Natural killer cell treated with Interleukin-12 subunit alpha and Interleukin-12 subunit beta and Interleukin-15 and Interleukin-18, amount 100 ng/mL, for 72 hours (primary cell): ENCODE results near the gene TEDDM1. TPM values are rescaled to one million over a fixed set of nuclear protein-coding genes. Genes with fewer than 3 reads are reported as not detected.

Experiments
- ATAC-seq, 2 donors: fragments of 150-1000 bp; cut with Tn5 transposase in 1 of 2; sonication (Bioruptor Pico), chemical (Tn5 transposase) in 1 of 2; 2 replicates each; pipeline ENCODE4 v1.10.0; 2021
- DNase-seq: peaks from one replicate; pipeline ENCODE4 v3.0.0; 2022; ENCODE audit warnings: low spot score
- H3K27ac Mint-ChIP-seq, 2 donors: 1 replicate in 1 of 2; 2 replicates in 1 of 2; pipeline ENCODE4 v1.8.0; 2022; ENCODE audit warnings: mixed read lengths in 2 of 2, mild to moderate bottlenecking in 1 of 2, moderate library complexity in 1 of 2
- H3K27me3 Mint-ChIP-seq, 2 donors: 1 replicate in 1 of 2; 2 replicates in 1 of 2; pipeline ENCODE4 v1.8.0; 2022; ENCODE audit warnings: mixed read lengths in 2 of 2
- H3K36me3 Mint-ChIP-seq: one replicate; pipeline ENCODE4 v1.8.0; 2022; ENCODE audit warnings: mixed read lengths
- H3K4me1 Mint-ChIP-seq, 2 donors: 1 replicate in 1 of 2; 2 replicates in 1 of 2; pipeline ENCODE4 v1.8.0; 2022; ENCODE audit warnings: low read depth in 2 of 2, mixed read lengths in 2 of 2, mild to moderate bottlenecking in 1 of 2
- H3K4me3 Mint-ChIP-seq: one replicate; pipeline ENCODE4 v1.8.0; 2022; ENCODE audit warnings: mixed read lengths
- H3K9me3 Mint-ChIP-seq: 2 replicates; pipeline ENCODE4 v1.8.0; 2022; ENCODE audit warnings: mixed read lengths
- total RNA-seq, 2 donors: library from RNA; stranded (reverse); gene quantifications; one replicate each; pipeline ENCODE4 v1.2.3, GENCODE V29; 2022

TEDDM1 gene
- total RNA-seq, 2 donors from 2014 or later, result not detected

GRCh38 chr1:182394055-182394775 lies 6.3 kb downstream of the TEDDM1 start:
- Mint-ChIP-seq H3K9me3 (no peaks in the 10 kb centered on the region), H3K27ac (no peak overlapping the region), H3K4me3 (no peak overlapping the region), H3K36me3 (no peaks in the 10 kb centered on the region), H3K4me1 (peaks cover 23 to 24% of the 10 kb centered on the region in 2 donors), H3K27me3 (no peaks in the 10 kb centered on the region)
- ATAC-seq (no peak), DNase-seq (no peak)

GRCh38 chr1:182392050-182393028 lies 8.1 kb downstream of the TEDDM1 start:
- Mint-ChIP-seq H3K9me3 (no peaks in the 10 kb centered on the region), H3K4me3 (peak overlapping the region; percentile 99), H3K27ac (peak overlapping the region; percentile 48 to 94), H3K36me3 (peaks cover 11% of the 10 kb centered on the region), H3K4me1 (peaks cover 29 to 33% of the 10 kb centered on the region in 2 donors), H3K27me3 (no peaks in the 10 kb centered on the region)
- no peak for DNase-seq
- peak in 1 of 2 donors; percentile 18 for ATAC-seq

GRCh38 chr1:182391362-182392049 lies 9.0 kb downstream of the TEDDM1 start, which contains the start of gene GLUL:
Gene GLUL (minus strand): TSS chr1:182391790. CDS start chr1:182388737, 3,053 bp downstream.
- ATAC-seq (peak; percentile 90 to 92), DNase-seq (peak; percentile 86)
- peaks cover 14% of the 10 kb centered on the region for H3K36me3 Mint-ChIP-seq
- H3K4me1 Mint-ChIP-seq, result peaks cover 25 to 28% of the 10 kb centered on the region in 2 donors
- no peaks in the 10 kb centered on the region for H3K27me3 Mint-ChIP-seq
- H3K27ac Mint-ChIP-seq, result peak within 1 kb of the TSS; percentile 89 to 94
- H3K4me3 Mint-ChIP-seq, result peak within 1 kb of the TSS; percentile 99
- no peaks in the 10 kb centered on the region for H3K9me3 Mint-ChIP-seq

GRCh38 chr1:182391028-182391361 lies 9.5 kb downstream of the TEDDM1 start:
- ATAC-seq, result peak; percentile 3 to 11
- H3K27ac Mint-ChIP-seq, result peak overlapping the region; percentile 89 to 94
- H3K27me3 Mint-ChIP-seq, result no peaks in the 10 kb centered on the region
- H3K4me3 Mint-ChIP-seq, result peak overlapping the region; percentile 99
- no peaks in the 10 kb centered on the region for H3K9me3 Mint-ChIP-seq
- DNase-seq, result no peak
- peaks cover 19% of the 10 kb centered on the region for H3K36me3 Mint-ChIP-seq
- peaks cover 25 to 27% of the 10 kb centered on the region in 2 donors for H3K4me1 Mint-ChIP-seq

GRCh38 chr1:182389619-182390047 lies 10.8 kb downstream of the TEDDM1 start:
- Mint-ChIP-seq H3K27ac (peak overlapping the region; percentile 89 to 94), H3K4me3 (peak overlapping the region; percentile 99), H3K9me3 (no peaks in the 10 kb centered on the region), H3K4me1 (peaks cover 25 to 27% of the 10 kb centered on the region in 2 donors), H3K36me3 (peaks cover 26% of the 10 kb centered on the region), H3K27me3 (no peaks in the 10 kb centered on the region)
- DNase-seq (no peak), ATAC-seq (no peak)

- ATAC-seq, result no peak
- Mint-ChIP-seq H3K27ac (peak overlapping the region in 1 of 2 donors; percentile 24), H3K36me3 (peaks cover 33% of the 10 kb centered on the region), H3K27me3 (no peaks in the 10 kb centered on the region), H3K4me1 (peaks cover 25 to 27% of the 10 kb centered on the region in 2 donors), H3K4me3 (peak overlapping the region; percentile 99), H3K9me3 (no peaks in the 10 kb centered on the region)
- DNase-seq, result no peak
Observed at GRCh38 chr1:182388392-182389134, 11.9 kb downstream of the TEDDM1 start.

- H3K4me3 Mint-ChIP-seq, result no peak overlapping the region
- H3K9me3 Mint-ChIP-seq, result no peaks in the 10 kb centered on the region
- H3K4me1 Mint-ChIP-seq, result peaks cover 22% of the 10 kb centered on the region in 2 donors
- ATAC-seq (no peak), DNase-seq (no peak)
- H3K27me3 Mint-ChIP-seq, result no peaks in the 10 kb centered on the region
- no peak overlapping the region for H3K27ac Mint-ChIP-seq
- H3K36me3 Mint-ChIP-seq, result peaks cover 33% of the 10 kb centered on the region
Observed at GRCh38 chr1:182387566-182387965, 12.9 kb downstream of the TEDDM1 start.

- DNase-seq, result no peak
- Mint-ChIP-seq H3K4me1 (peaks cover 21 to 22% of the 10 kb centered on the region in 2 donors), H3K27me3 (no peaks in the 10 kb centered on the region), H3K27ac (no peak overlapping the region), H3K9me3 (no peaks in the 10 kb centered on the region), H3K4me3 (no peak overlapping the region), H3K36me3 (peaks cover 33% of the 10 kb centered on the region)
- ATAC-seq, result no peak
Observed at GRCh38 chr1:182386980-182387379, 13.5 kb downstream of the TEDDM1 start.

- ATAC-seq (no peak), DNase-seq (no peak)
- Mint-ChIP-seq H3K9me3 (no peaks in the 10 kb centered on the region), H3K36me3 (peaks cover 33% of the 10 kb centered on the region), H3K27me3 (no peaks in the 10 kb centered on the region), H3K4me3 (no peak overlapping the region), H3K4me1 (peaks cover 20 to 21% of the 10 kb centered on the region in 2 donors), H3K27ac (no peak overlapping the region)
Observed at GRCh38 chr1:182385885-182386853, 14.3 kb downstream of the TEDDM1 start.

- no peak for DNase-seq
- Mint-ChIP-seq H3K9me3 (no peaks in the 10 kb centered on the region), H3K4me3 (no peak overlapping the region), H3K27me3 (no peaks in the 10 kb centered on the region), H3K4me1 (peaks cover 7 to 11% of the 10 kb centered on the region in 2 donors), H3K36me3 (peaks cover 33% of the 10 kb centered on the region), H3K27ac (no peak overlapping the region)
- no peak for ATAC-seq
Observed at GRCh38 chr1:182384387-182384960, 16.0 kb downstream of the TEDDM1 start.

- Mint-ChIP-seq H3K4me1 (peaks cover 4 to 6% of the 10 kb centered on the region in 2 donors), H3K36me3 (peaks cover 33% of the 10 kb centered on the region), H3K9me3 (no peaks in the 10 kb centered on the region), H3K27me3 (no peaks in the 10 kb centered on the region), H3K4me3 (no peak overlapping the region), H3K27ac (no peak overlapping the region)
- DNase-seq (no peak), ATAC-seq (no peak)
Observed at GRCh38 chr1:182383934-182384333, 16.5 kb downstream of the TEDDM1 start.
